IPS DF 6.9 (cell line): ENCODE data around the gene ATP10B.
"Not testable (repeated sequence)": the region's sequence is repeated elsewhere in the genome, so short reads cannot be mapped to it uniquely, and the experiment has no call there.

Source experiments
- DNase-seq: peaks from one replicate; pipeline ENCODE4 v3.0.0-alpha.2; 2013; ENCODE audit warnings: low read depth, low spot score
- H3K27ac ChIP-seq: one replicate; pipeline ENCODE4 v1.5.1; 2013; ENCODE audit warnings: low read length, control low read depth
- H3K27me3 ChIP-seq: 2 replicates; pipeline ENCODE4 v1.6.1; 2013; ENCODE audit warnings: mild to moderate bottlenecking, low read length; ENCODE audit not compliant: control insufficient read depth, insufficient read depth
- H3K36me3 ChIP-seq: 2 replicates; pipeline ENCODE4 v1.6.1; 2013; ENCODE audit warnings: low read length; ENCODE audit not compliant: control insufficient read depth, insufficient read depth
- H3K4me1 ChIP-seq: 2 replicates; pipeline ENCODE4 v1.6.1; 2013; ENCODE audit warnings: low read length; ENCODE audit not compliant: control insufficient read depth, insufficient read depth
- H3K4me3 ChIP-seq: 2 replicates; pipeline ENCODE4 v1.5.1; 2013; ENCODE audit warnings: mild to moderate bottlenecking, low read length
- H3K9me3 ChIP-seq: 2 replicates; pipeline ENCODE4 v1.6.1; 2013; ENCODE audit warnings: low read length, inconsistent platforms; ENCODE audit not compliant: control insufficient read depth, insufficient read depth
- WGBS: extraction: QIAGEN DNeasy Blood & Tissue Kit; methylation state at CpG from one replicate; pipeline ENCODE4 v1.1.7; 2013; ENCODE audit warnings: mixed read lengths, missing lambda C conversion rate; ENCODE audit not compliant: insufficient read length, insufficient coverage; 5-methylcytosine and 5-hydroxymethylcytosine counted together

ATP10B gene

GRCh38 chr5:160831801-160832200 is 20.2 kb downstream of the ATP10B start:
- H3K27ac ChIP-seq, result no peak overlapping the region
- H3K9me3 ChIP-seq, result no peaks in the 10 kb centered on the region
- H3K27me3 ChIP-seq, result no peaks in the 10 kb centered on the region
- no peaks in the 10 kb centered on the region for H3K36me3 ChIP-seq
- no peaks in the 10 kb centered on the region for H3K4me1 ChIP-seq
- WGBS, result no CpG with 5 or more reads among the region's 1 CpG
- DNase-seq, result no peak
- no peak overlapping the region for H3K4me3 ChIP-seq

- Histone ChIP-seq H3K36me3 (no peaks in the 10 kb centered on the region), H3K9me3 (no peaks in the 10 kb centered on the region), H3K4me3 (no peak overlapping the region), H3K27me3 (no peaks in the 10 kb centered on the region), H3K4me1 (no peaks in the 10 kb centered on the region), H3K27ac (no peak overlapping the region)
- no peak for DNase-seq
- WGBS, result no CpG with 5 or more reads among the region's 3 CpGs
Measured at GRCh38 chr5:160824301-160825001, 27.6 kb downstream of the ATP10B start.

DNA sequence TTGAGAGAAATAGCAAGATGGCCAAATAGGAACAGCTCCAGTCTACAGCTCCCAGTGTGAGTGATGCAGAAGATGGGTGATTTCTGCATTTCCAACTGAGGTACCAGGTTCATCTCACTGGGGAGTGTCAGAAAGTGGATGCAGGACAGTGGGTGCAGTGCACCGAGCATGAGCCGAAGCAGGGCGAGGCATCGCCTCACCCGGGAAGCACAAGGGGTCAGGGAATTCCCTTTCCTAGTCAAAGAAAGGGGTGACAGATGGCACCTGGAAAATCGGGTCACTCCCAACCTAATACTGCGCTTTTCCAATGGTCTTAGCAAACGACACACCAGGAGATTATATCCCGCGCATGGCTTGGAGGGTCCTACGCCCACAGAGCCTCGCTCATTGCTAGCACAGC is 39.0 kb downstream of the ATP10B start:
- H3K9me3 ChIP-seq, H3K4me3 ChIP-seq, H3K27ac ChIP-seq, H3K36me3 ChIP-seq, H3K27me3 ChIP-seq, H3K4me1 ChIP-seq, DNase-seq: not testable (repeated sequence)
- WGBS, result no CpG with 5 or more reads among the region's 12 CpGs

DNA sequence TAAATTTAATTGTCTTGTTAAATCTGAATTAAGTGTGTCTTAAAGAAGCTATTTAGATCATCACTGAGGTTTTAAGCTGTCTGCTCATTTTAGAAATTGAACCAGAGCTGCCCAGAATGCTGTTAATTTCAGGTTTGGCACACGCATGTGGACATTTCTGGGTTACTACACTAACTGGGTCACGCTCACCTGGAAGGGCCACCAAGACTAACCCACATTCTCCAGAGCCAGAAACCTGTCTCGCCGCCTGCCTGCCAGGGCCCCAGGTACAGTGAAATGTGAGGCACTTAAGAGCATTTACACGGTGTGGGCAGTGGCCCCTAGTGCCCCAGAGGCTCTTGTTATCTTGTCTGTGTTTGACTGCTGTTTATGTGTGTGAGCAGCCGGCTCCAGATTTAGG is 46.6 kb downstream of the ATP10B start:
- Histone ChIP-seq H3K4me1 (no peaks in the 10 kb centered on the region), H3K36me3 (no peaks in the 10 kb centered on the region), H3K27ac (no peak overlapping the region), H3K9me3 (no peaks in the 10 kb centered on the region), H3K27me3 (no peaks in the 10 kb centered on the region), H3K4me3 (no peak overlapping the region)
- no CpG with 5 or more reads among the region's 6 CpGs for WGBS
- no peak for DNase-seq

GRCh38 chr5:160802592-160802991 is 49.4 kb downstream of the ATP10B start:
- Histone ChIP-seq H3K9me3 (no peaks in the 10 kb centered on the region), H3K27ac (no peak overlapping the region), H3K36me3 (no peaks in the 10 kb centered on the region), H3K4me3 (no peak overlapping the region), H3K27me3 (no peaks in the 10 kb centered on the region), H3K4me1 (no peaks in the 10 kb centered on the region)
- WGBS, result no CpG with 5 or more reads among the region's 2 CpGs
- DNase-seq, result no peak

DNA sequence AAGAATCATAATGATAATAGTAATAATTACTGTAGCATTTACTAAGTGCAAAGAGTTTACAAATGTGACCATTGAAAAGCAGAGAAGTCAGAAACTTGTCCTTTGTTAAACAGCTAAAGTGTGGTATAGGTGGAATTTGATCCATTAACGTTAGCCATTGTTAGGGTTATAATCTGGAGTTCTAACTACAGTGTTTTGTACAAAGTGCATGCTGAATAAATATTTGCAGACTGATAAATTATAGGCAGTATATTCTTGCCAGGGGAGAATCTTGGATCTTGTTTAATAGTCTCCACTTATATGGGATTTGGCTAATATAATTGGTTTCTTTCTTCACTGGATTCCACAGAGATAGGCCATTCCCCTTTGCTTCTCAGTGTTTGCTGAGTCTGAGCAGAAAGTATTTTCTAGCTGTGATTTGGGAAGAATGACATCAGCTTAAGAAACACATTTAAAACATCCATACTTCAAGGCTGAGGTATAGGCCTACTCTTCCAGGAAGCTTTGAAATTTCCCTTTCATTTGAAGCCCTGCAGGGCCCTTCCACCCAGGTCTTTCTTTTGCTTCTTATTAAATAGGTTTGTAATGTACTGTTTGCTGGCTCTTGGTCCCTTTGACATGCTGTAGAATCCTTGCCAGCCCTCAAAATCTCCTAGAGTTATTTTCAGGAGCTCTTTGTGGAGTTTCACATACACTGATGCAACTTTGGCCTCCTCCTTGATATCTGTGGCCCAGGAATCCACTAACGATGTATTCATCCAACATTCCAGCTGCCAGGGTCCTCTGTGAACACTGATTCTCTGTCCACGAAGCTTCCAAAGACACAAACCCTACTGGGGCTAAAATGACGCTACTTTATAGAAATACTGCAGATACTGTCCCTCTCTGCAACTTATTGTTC is 51.4 kb downstream of the ATP10B start:
- DNase-seq, result no peak
- no CpG with 5 or more reads among the region's 4 CpGs for WGBS

GRCh38 chr5:160799184-160799583 is 52.8 kb downstream of the ATP10B start:
- no peaks in the 10 kb centered on the region for H3K9me3 ChIP-seq
- no peak overlapping the region for H3K4me3 ChIP-seq
- no peak for DNase-seq
- no peaks in the 10 kb centered on the region for H3K27me3 ChIP-seq
- no peak overlapping the region for H3K27ac ChIP-seq
- WGBS, result no CpG with 5 or more reads among the region's 4 CpGs
- no peaks in the 10 kb centered on the region for H3K4me1 ChIP-seq
- no peaks in the 10 kb centered on the region for H3K36me3 ChIP-seq

More for the DNA sequence above, 51.4 kb downstream of the ATP10B start:
- no peaks in the 10 kb centered on the region for H3K4me1 ChIP-seq
- no peaks in the 10 kb centered on the region for H3K27me3 ChIP-seq
- no peaks in the 10 kb centered on the region for H3K36me3 ChIP-seq
- no peaks in the 10 kb centered on the region for H3K9me3 ChIP-seq
- H3K27ac ChIP-seq, result no peak overlapping the region
- no peak overlapping the region for H3K4me3 ChIP-seq

DNA sequence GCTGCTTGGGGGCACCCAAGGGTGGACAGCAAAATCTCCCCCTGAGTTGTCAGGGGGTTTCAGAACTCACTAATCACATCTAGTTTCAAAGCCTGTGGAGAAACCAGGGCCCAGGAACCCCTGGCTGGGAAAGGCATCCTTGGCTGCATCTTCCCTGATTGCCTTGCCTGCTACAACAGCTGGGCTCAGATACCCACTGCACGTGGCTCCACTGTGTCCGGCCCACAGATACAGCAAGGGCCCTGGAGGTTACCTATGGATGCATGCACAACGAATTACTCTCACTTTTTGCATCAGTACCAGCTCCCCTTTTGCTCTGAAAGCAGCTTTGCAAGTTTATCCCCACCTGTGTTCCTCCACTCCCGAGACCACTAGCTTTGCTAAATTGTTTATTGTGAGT is 55.0 kb downstream of the ATP10B start:
- Histone ChIP-seq H3K27ac (no peak overlapping the region), H3K4me1 (no peaks in the 10 kb centered on the region), H3K27me3 (no peaks in the 10 kb centered on the region), H3K9me3 (no peaks in the 10 kb centered on the region), H3K4me3 (no peak overlapping the region), H3K36me3 (no peaks in the 10 kb centered on the region)
- no peak for DNase-seq
- WGBS, result no CpG with 5 or more reads among the region's 4 CpGs

DNA sequence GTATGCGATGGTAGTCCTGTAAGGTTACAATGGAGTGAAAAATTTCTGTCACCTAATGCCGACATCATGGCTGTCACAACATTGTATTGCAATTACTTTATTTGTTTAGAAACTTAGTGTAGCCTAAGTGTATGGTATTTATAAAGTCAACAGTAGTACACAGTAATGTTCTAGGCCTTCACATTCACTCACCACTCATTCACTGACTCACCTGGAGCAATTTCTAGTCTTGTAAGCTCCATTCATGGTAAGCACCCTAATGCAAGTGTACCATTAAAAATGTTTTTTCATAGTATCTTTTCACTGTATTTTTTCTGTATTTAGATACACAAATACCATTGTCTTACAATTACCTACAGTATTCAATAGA is 58.5 kb downstream of the ATP10B start:
- no CpG with 5 or more reads among the region's 2 CpGs for WGBS
- DNase-seq, result no peak
- H3K27ac ChIP-seq, result no peak overlapping the region

DNA sequence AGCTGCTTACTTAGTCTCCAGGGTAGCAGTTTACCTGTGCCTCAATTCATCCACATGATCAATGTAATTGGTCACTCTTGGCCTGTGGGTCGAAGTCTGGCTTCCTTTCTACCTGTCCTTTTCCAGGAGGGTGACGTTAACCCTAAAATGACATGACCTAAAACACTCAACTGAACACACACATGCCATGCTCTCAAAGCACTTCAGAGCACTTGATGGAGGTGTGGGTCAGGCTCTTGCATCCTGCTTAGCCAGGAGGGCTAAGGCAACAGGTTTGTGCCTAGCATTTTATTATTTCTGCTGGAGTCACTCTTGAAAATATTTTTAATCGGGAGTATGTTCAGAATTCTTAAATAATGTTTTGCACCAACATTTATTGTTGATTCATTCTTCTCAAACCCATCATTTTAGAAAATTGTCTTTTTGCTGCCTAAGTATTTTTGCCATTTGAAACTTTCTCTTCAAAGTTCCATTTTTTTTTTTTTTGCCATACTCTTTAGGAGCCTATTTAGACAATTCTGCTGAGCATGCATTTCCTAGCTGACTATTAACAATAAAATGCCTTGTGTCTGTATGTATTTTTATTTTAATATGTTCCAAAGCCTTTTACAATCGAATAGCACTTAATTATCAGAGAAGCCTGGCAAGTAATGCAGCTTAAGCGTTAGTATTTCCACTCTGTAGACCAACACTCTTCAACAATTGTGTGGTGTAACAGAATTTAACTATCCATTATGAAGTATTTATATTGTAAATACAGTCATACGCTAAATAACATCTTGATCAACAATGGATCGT is 59.1 kb downstream of the ATP10B start:
- Histone ChIP-seq H3K36me3 (no peaks in the 10 kb centered on the region), H3K9me3 (no peaks in the 10 kb centered on the region), H3K4me3 (no peak overlapping the region), H3K27me3 (no peaks in the 10 kb centered on the region), H3K4me1 (no peaks in the 10 kb centered on the region), H3K27ac (no peak overlapping the region)
- no peak for DNase-seq
- WGBS, result no CpG with 5 or more reads among the region's 7 CpGs

More for the DNA sequence above, 58.5 kb downstream of the ATP10B start:
- no peaks in the 10 kb centered on the region for H3K9me3 ChIP-seq
- H3K36me3 ChIP-seq, result no peaks in the 10 kb centered on the region
- H3K4me1 ChIP-seq, result no peaks in the 10 kb centered on the region
- no peaks in the 10 kb centered on the region for H3K27me3 ChIP-seq
- no peak overlapping the region for H3K4me3 ChIP-seq
